Activated CD4-positive, CD25-positive, alpha-beta regulatory T cell treated with anti-CD3 and anti-CD28 coated beads, Interleukin-2, amount 50 U/mL, for 16 hours (primary cell): ENCODE results near the gene NUDT1.

Source experiments
- DNase-seq: peaks from one replicate; pipeline ENCODE4 v3.0.0-alpha.2; 2020; ENCODE audit warnings: low read depth, low spot score

NUDT1 gene

GRCh38 chr7:2299131-2299829 is 57.3 kb downstream of the NUDT1 start:
- DNase-seq, result no peak

GRCh38 chr7:2299870-2300512 is 58.0 kb downstream of the NUDT1 start:
- no peak for DNase-seq
